Activated naive CD8-positive, alpha-beta T cell treated with anti-CD3 and anti-CD28 coated beads, Interleukin-2, amount 10 ng/mL, durations not matched to agents 7 days and 5 days (primary cell): ENCODE data around the gene C4orf17. TPM values are rescaled to one million over a fixed set of nuclear protein-coding genes. Genes with fewer than 3 reads are reported as not detected.
"Not testable (repeated sequence)": the region's sequence is repeated elsewhere in the genome, so short reads cannot be mapped to it uniquely, and the experiment has no call there.

ENCODE experiments used
- ATAC-seq: fragments of 150-1000 bp; cut with Tn5 transposase; one replicate; pipeline ENCODE4 v1.10.0; 2021; ENCODE audit warnings: low read depth, moderate library complexity
- POLR2A ChIA-PET: fragments of 350-600 bp; sonication (Branson Sonifier 250); formaldehyde crosslinking; loops from one replicate; lab custom pipeline; 2021; ENCODE audit warnings: antibody characterized with exemption; lab: Charles Lee
- DNase-seq: peaks from one replicate; pipeline ENCODE4 v3.0.0; 2021
- H3K27ac Mint-ChIP-seq: one replicate; pipeline ENCODE4 v1.8.0; 2022; ENCODE audit warnings: mild to moderate bottlenecking, mixed read lengths
- H3K27me3 Mint-ChIP-seq: one replicate; pipeline ENCODE4 v1.8.0; 2022; ENCODE audit warnings: mild to moderate bottlenecking, moderate library complexity, mixed read lengths
- H3K36me3 Mint-ChIP-seq: one replicate; pipeline ENCODE4 v1.8.0; 2021; ENCODE audit warnings: mild to moderate bottlenecking, mixed read lengths
- H3K4me1 Mint-ChIP-seq: one replicate; pipeline ENCODE4 v1.8.0; 2021; ENCODE audit warnings: mixed read lengths
- H3K4me3 Mint-ChIP-seq: one replicate; pipeline ENCODE4 v1.8.0; 2022; ENCODE audit warnings: mild to moderate bottlenecking, moderate library complexity, mixed read lengths
- H3K9me3 Mint-ChIP-seq: one replicate; pipeline ENCODE4 v1.8.0; 2021; ENCODE audit warnings: mixed read lengths
- total RNA-seq, 2 experiments: library from RNA; stranded (reverse); gene quantifications; one replicate each; pipeline ENCODE4 v1.2.3, GENCODE V29; 2021

C4orf17 gene
- total RNA-seq: not detected

DNA sequence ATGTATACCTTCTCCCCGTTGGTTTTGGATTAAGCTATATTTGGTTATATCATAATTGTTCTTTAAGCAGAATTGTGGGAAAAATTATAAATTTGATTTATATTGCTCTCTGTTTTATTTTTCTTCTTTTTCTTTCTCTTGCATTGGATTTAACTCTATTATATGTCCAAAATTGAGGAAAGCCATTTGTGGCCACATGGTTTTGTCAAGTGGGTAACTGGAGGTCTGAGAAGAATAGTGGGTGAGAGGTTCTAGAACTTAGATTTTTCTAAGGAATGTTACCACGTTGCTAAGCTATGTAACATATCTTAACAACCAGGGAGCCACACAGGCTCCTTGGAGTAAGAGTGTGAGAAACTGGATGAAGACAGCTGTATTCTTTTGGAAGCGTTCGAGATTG lies at the start of gene C4orf17:
Gene C4orf17, plus strand, starts transcription at position 301 of the 400 bp plus-strand sequence. CDS start 2,061 bp downstream, outside the sequence.
- H3K4me1 Mint-ChIP-seq: peaks cover 18% of the 10 kb centered on the region
- POLR2A ChIA-PET: no interaction called here
- peaks cover 4% of the 10 kb centered on the region for H3K36me3 Mint-ChIP-seq

GRCh38 chr4:99461623-99462401 lies 49.0 kb upstream of the C4orf17 start:
- ATAC-seq (no peak), DNase-seq (no peak)
- Mint-ChIP-seq H3K36me3 (no peaks in the 10 kb centered on the region), H3K4me1 (no peaks in the 10 kb centered on the region), H3K4me3 (no peak overlapping the region), H3K27me3 (peaks cover 18% of the 10 kb centered on the region), H3K9me3 (no peaks in the 10 kb centered on the region), H3K27ac (no peak overlapping the region)
- POLR2A ChIA-PET: no interaction called here

More for the DNA sequence above, at the start of gene C4orf17:
- Mint-ChIP-seq H3K9me3 (peaks cover 6% of the 10 kb centered on the region), H3K4me3 (no peak within 1 kb of the TSS), H3K27ac (no peak within 1 kb of the TSS), H3K27me3 (peaks cover 2% of the 10 kb centered on the region)
- DNase-seq (no peak), ATAC-seq (no peak)

DNA sequence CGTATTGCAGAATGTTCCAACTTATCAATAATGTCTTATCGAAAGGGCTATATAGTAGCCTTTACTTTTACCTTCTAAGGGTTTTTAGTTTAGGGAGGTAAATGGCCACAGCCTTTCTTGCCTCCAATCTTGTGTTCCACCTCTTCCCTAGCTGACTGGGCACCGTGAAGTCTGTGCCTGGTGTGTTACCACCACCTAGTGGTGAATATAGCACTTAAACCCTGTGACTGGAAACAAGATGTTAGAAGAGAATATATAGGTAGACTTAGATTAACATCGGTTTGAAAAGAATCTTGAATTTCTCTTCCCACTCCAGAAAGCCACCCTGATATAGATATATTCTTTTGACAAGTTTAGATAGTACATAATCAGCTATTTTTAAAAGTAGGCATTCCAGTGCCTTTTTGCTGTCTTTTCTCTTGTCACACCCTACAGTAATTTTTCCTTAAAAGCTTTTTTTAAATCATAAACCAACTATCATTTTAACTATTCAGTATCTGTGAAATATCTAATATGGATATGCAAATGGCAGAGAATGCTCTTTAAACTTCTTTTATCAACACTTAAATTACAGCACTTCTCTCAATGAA lies 47.9 kb upstream of the C4orf17 start:
- no peaks in the 10 kb centered on the region for H3K4me1 Mint-ChIP-seq
- H3K27ac Mint-ChIP-seq: no peak overlapping the region
- no peaks in the 10 kb centered on the region for H3K9me3 Mint-ChIP-seq
- DNase-seq (no peak), ATAC-seq (peak; percentile 80)
- POLR2A ChIA-PET: no interaction called here
- H3K27me3 Mint-ChIP-seq: peaks cover 19% of the 10 kb centered on the region
- no peaks in the 10 kb centered on the region for H3K36me3 Mint-ChIP-seq
- H3K4me3 Mint-ChIP-seq: no peak overlapping the region

- Mint-ChIP-seq H3K4me1 (no peaks in the 10 kb centered on the region), H3K27ac (no peak overlapping the region)
Observed at GRCh38 chr4:99463566-99463965, 47.3 kb upstream of the C4orf17 start.

GRCh38 chr4:99467887-99468286 lies 42.9 kb upstream of the C4orf17 start:
- Mint-ChIP-seq H3K4me1 (peaks cover 3% of the 10 kb centered on the region), H3K4me3 (no peak overlapping the region), H3K36me3 (no peaks in the 10 kb centered on the region), H3K27me3 (peaks cover 18% of the 10 kb centered on the region), H3K9me3 (no peaks in the 10 kb centered on the region), H3K27ac (no peak overlapping the region)
- POLR2A ChIA-PET: no interaction called here
- no peak for DNase-seq
- no peak for ATAC-seq

More at GRCh38 chr4:99463566-99463965, 47.3 kb upstream of the C4orf17 start:
- Mint-ChIP-seq H3K9me3 (no peaks in the 10 kb centered on the region), H3K27me3 (peaks cover 21% of the 10 kb centered on the region), H3K4me3 (no peak overlapping the region), H3K36me3 (no peaks in the 10 kb centered on the region)
- DNase-seq (no peak), ATAC-seq (no peak)
- POLR2A ChIA-PET: no interaction called here

- H3K4me3 Mint-ChIP-seq: no peak overlapping the region
- no peak for ATAC-seq
- no peak for DNase-seq
- H3K27ac Mint-ChIP-seq: no peak overlapping the region
- peaks cover 3% of the 10 kb centered on the region for H3K4me1 Mint-ChIP-seq
- no peaks in the 10 kb centered on the region for H3K36me3 Mint-ChIP-seq
- no peaks in the 10 kb centered on the region for H3K9me3 Mint-ChIP-seq
- peaks cover 16% of the 10 kb centered on the region for H3K27me3 Mint-ChIP-seq
- POLR2A ChIA-PET: no interaction called here
Observed at GRCh38 chr4:99468889-99469288, 41.9 kb upstream of the C4orf17 start.

DNA sequence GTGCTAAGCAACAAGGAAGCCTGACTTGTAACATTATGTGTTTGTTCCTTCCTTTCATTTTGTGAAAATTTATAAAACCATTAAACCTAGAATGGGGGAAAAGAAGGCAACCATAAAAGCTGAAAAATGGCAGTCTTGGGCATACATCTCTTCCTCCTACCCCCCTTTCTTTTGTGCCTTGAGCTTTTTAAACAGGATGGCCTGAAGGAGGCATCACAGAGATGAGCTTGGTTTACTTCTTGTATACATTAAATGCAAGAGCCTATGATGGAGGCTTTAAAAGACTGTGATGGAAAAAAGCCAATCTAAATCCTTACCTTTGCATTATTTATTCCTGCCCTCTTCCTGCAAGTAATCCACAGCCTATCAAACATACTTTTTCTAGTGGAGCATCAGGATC lies 39.5 kb upstream of the C4orf17 start:
- DNase-seq (no peak), ATAC-seq (no peak)
- Mint-ChIP-seq H3K27ac (no peak overlapping the region), H3K36me3 (no peaks in the 10 kb centered on the region), H3K4me1 (peaks cover 3% of the 10 kb centered on the region), H3K9me3 (no peaks in the 10 kb centered on the region), H3K27me3 (peaks cover 6% of the 10 kb centered on the region), H3K4me3 (no peak overlapping the region)
- POLR2A ChIA-PET: no interaction called here

- no peaks in the 10 kb centered on the region for H3K36me3 Mint-ChIP-seq
- peaks cover 3% of the 10 kb centered on the region for H3K4me1 Mint-ChIP-seq
- POLR2A ChIA-PET: no interaction called here
Observed at GRCh38 chr4:99471896-99472295, 38.9 kb upstream of the C4orf17 start.

DNA sequence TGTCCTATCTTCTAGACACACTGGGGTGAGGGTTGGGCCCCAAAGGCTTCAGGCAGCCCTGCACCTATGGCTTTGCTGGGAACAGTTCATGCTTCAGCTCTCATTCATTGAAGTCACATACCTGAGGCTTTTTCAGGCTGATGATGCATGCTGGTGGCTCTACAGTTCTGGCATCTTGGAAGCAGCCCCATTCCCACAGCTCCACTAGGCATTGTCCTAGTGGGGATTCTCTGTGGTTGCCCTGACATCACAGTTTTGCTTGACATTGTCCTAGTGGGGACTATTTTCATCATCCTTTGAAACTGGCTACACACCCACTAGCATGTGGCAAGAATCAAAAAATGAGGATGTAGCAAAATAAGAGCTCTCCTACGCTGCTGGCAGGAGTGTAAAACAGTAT lies 37.7 kb upstream of the C4orf17 start:
- Mint-ChIP-seq H3K27me3 (peaks cover under 1% of the 10 kb centered on the region), H3K36me3 (no peaks in the 10 kb centered on the region), H3K9me3 (no peaks in the 10 kb centered on the region), H3K4me3 (no peak overlapping the region), H3K27ac (no peak overlapping the region), H3K4me1 (peaks cover 3% of the 10 kb centered on the region)
- POLR2A ChIA-PET: no interaction called here
- DNase-seq: no peak
- ATAC-seq: no peak

More at GRCh38 chr4:99471896-99472295, 38.9 kb upstream of the C4orf17 start:
- peaks cover 6% of the 10 kb centered on the region for H3K27me3 Mint-ChIP-seq
- H3K27ac Mint-ChIP-seq: no peak overlapping the region
- no peak overlapping the region for H3K4me3 Mint-ChIP-seq
- no peaks in the 10 kb centered on the region for H3K9me3 Mint-ChIP-seq
- DNase-seq (no peak), ATAC-seq (no peak)

- peaks cover 3% of the 10 kb centered on the region for H3K36me3 Mint-ChIP-seq
- POLR2A ChIA-PET: no interaction called here
- H3K27me3 Mint-ChIP-seq: peaks cover 3% of the 10 kb centered on the region
- ATAC-seq (no peak), DNase-seq (no peak)
- H3K27ac Mint-ChIP-seq: no peak overlapping the region
- peaks cover 18% of the 10 kb centered on the region for H3K9me3 Mint-ChIP-seq
- H3K4me1 Mint-ChIP-seq: no peaks in the 10 kb centered on the region
- no peak overlapping the region for H3K4me3 Mint-ChIP-seq
Observed at GRCh38 chr4:99483636-99484035, 27.2 kb upstream of the C4orf17 start.

GRCh38 chr4:99485212-99485611 lies 25.6 kb upstream of the C4orf17 start:
- Mint-ChIP-seq H3K4me1 (no peaks in the 10 kb centered on the region), H3K36me3 (peaks cover 3% of the 10 kb centered on the region), H3K4me3 (no peak overlapping the region), H3K27ac (no peak overlapping the region), H3K27me3 (peaks cover 3% of the 10 kb centered on the region), H3K9me3 (peaks cover 22% of the 10 kb centered on the region)
- no peak for DNase-seq
- POLR2A ChIA-PET: no interaction called here
- no peak for ATAC-seq

- H3K4me1 Mint-ChIP-seq, POLR2A ChIA-PET, H3K27me3 Mint-ChIP-seq, H3K27ac Mint-ChIP-seq, H3K4me3 Mint-ChIP-seq, H3K36me3 Mint-ChIP-seq, ATAC-seq, DNase-seq: not testable (repeated sequence)
- peaks cover 24% of the 10 kb centered on the region for H3K9me3 Mint-ChIP-seq
Observed at GRCh38 chr4:99486648-99487047, 24.2 kb upstream of the C4orf17 start.

- H3K4me1 Mint-ChIP-seq: no peaks in the 10 kb centered on the region
- H3K9me3 Mint-ChIP-seq: peaks cover 36% of the 10 kb centered on the region
- ATAC-seq (no peak), DNase-seq (no peak)
- H3K36me3 Mint-ChIP-seq: peaks cover 3% of the 10 kb centered on the region
- POLR2A ChIA-PET: no interaction called here
- H3K4me3 Mint-ChIP-seq: no peak overlapping the region
- H3K27me3 Mint-ChIP-seq: no peaks in the 10 kb centered on the region
- H3K27ac Mint-ChIP-seq: no peak overlapping the region
Observed at GRCh38 chr4:99490286-99490685, 20.5 kb upstream of the C4orf17 start.
